Mucosa of descending colon (tissue), 3 donors: Measurements from ENCODE around the gene DOCK10. TPM values are rescaled to one million over a fixed set of nuclear protein-coding genes. Genes with fewer than 3 reads are reported as not detected.

ENCODE experiments used
- ATAC-seq: fragments of 200-7000 bp; cut with Tn5 transposase; one replicate; pipeline ENCODE4 v1.9.1; 2020; ENCODE audit warnings: mild to moderate bottlenecking, moderate library complexity
- DNase-seq, 3 donors: peaks; one replicate each; pipeline ENCODE4 v3.0.0-alpha.2; 2020
- H3K36me3 ChIP-seq: fragments of 200-600 bp; one replicate; pipeline ENCODE4 v1.8.0; 2021; ENCODE audit warnings: low read depth, mild to moderate bottlenecking
- H3K4me1 ChIP-seq: fragments of 200-600 bp; one replicate; pipeline ENCODE4 v1.8.0; 2021; ENCODE audit warnings: low read depth, mild to moderate bottlenecking
- H3K4me3 ChIP-seq: fragments of 200-600 bp; one replicate; pipeline ENCODE4 v1.8.0; 2021; ENCODE audit warnings: mild to moderate bottlenecking
- H3K9me3 ChIP-seq: fragments of 200-600 bp; one replicate; pipeline ENCODE4 v1.8.0; 2021; ENCODE audit warnings: mild to moderate bottlenecking
- intact Hi-C, 2 donors: fragments of 100-400 bp; cut with DNase I in 1 of 2; cut with micrococcal nuclease in 1 of 2; formaldehyde crosslinking; loops; one replicate each; pipeline versions ENCODE4 v1.11.0 to v1.11.1; 2022; cut with DNase I, micrococcal nuclease
- total RNA-seq, 3 donors: library from RNA; stranded (reverse); fragmentation: NEBNext Ultra II Directional in 2 of 3; extraction: Animal tissue kit (Norgen Biotek cat#: 25700) in 2 of 3; gene quantifications; one replicate each; pipeline versions ENCODE4 v1.2.1 to v1.2.4, GENCODE V29; 2021 to 2023
- TF ChIP-seq, protein P1 (sequence below): fragments of 200-600 bp; IDR thresholded peaks from one replicate; pipeline ENCODE4 v1.8.0; 2022; ENCODE audit warnings: antibody characterized with exemption, mild to moderate bottlenecking
- donor health status: DM: no; HTN: no; CAD: no; lungs with moderate emphysema.
- donor health status: DM: no; HTN: no; CAD: no.
- donor health status: DM: no; HTN: yes; CAD: no.

Gene DOCK10
- total RNA-seq, 3 donors from 2014 or later = 13.3 to 20.6 (median 14.7) TPM

DNA sequence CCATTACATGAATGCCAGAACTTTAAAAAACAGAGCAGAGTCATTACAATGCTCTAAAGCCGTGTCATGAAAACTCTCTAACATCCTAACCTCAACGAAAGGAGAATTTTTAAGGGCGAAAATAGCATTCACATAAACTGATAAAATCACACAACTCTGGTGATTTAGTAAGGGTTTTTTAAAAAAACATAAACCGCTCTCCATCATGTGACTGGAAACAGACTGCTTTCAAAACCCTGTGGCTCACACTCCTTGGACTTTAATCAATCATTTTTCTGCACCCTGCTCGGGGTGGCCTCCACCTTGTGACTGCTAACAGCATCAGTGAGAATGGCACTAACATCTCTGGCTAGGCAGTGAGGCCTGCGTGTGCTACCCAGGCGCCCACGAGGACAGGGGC, 12.1 kb downstream of the DOCK10 start:
- H3K9me3 ChIP-seq = no peaks in the 10 kb centered on the region
- ATAC-seq (no peak), DNase-seq (no peak)
- H3K4me3 ChIP-seq = no peak overlapping the region
- H3K4me1 ChIP-seq = peaks cover 10% of the 10 kb centered on the region
- intact Hi-C loops = no loop called here
- TF ChIP-seq, protein P1, sequence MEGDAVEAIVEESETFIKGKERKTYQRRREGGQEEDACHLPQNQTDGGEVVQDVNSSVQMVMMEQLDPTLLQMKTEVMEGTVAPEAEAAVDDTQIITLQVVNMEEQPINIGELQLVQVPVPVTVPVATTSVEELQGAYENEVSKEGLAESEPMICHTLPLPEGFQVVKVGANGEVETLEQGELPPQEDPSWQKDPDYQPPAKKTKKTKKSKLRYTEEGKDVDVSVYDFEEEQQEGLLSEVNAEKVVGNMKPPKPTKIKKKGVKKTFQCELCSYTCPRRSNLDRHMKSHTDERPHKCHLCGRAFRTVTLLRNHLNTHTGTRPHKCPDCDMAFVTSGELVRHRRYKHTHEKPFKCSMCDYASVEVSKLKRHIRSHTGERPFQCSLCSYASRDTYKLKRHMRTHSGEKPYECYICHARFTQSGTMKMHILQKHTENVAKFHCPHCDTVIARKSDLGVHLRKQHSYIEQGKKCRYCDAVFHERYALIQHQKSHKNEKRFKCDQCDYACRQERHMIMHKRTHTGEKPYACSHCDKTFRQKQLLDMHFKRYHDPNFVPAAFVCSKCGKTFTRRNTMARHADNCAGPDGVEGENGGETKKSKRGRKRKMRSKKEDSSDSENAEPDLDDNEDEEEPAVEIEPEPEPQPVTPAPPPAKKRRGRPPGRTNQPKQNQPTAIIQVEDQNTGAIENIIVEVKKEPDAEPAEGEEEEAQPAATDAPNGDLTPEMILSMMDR = no peak
- H3K36me3 ChIP-seq = no peaks in the 10 kb centered on the region

GRCh38 chr2:225028572-225028971, 13.7 kb downstream of the DOCK10 start:
- intact Hi-C loops = no loop called here
- Histone ChIP-seq H3K4me1 (peaks cover 10% of the 10 kb centered on the region), H3K9me3 (no peaks in the 10 kb centered on the region), H3K36me3 (no peaks in the 10 kb centered on the region), H3K4me3 (no peak overlapping the region)
- DNase-seq (no peak), ATAC-seq (peak; percentile 34)
- TF ChIP-seq, protein P1 = no peak

DNA sequence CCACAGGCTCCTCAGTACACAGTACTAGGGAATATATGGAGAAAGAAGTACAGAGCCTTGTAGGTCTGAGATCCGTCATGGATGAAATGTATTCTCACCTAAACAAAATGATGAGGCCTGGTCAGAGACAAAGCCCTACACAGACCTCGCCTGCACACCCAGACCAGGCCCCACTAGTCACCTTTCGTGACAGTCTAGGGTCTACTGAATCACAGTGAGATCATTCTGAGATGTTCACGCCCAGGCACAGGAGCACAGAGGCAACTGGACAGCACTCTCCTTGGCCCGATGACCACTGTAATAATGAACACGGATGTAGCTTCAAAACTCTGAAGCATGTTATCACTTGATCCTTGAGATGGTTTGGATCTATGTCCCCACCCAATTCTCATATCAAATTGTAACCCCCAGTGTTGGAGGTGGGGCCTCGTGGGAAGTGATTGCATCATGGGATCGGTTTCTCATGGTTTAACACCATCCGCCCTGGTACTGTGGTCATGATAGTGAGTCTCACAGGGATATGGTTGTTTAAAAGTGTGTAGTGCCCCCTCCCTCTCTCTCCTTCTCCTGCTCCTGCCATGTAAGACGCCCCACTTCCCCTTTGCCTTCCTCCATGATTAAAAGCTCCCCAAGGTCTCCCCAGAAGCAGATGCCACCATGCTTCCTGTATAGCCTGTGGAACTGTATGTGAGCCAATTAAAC, 15.1 kb downstream of the DOCK10 start:
- Histone ChIP-seq H3K36me3 (no peaks in the 10 kb centered on the region), H3K9me3 (no peaks in the 10 kb centered on the region), H3K4me3 (no peak overlapping the region), H3K4me1 (peaks cover 6% of the 10 kb centered on the region)
- TF ChIP-seq, protein P1 = no peak
- DNase-seq (no peak), ATAC-seq (no peak)
- intact Hi-C loops = no loop called here

DNA sequence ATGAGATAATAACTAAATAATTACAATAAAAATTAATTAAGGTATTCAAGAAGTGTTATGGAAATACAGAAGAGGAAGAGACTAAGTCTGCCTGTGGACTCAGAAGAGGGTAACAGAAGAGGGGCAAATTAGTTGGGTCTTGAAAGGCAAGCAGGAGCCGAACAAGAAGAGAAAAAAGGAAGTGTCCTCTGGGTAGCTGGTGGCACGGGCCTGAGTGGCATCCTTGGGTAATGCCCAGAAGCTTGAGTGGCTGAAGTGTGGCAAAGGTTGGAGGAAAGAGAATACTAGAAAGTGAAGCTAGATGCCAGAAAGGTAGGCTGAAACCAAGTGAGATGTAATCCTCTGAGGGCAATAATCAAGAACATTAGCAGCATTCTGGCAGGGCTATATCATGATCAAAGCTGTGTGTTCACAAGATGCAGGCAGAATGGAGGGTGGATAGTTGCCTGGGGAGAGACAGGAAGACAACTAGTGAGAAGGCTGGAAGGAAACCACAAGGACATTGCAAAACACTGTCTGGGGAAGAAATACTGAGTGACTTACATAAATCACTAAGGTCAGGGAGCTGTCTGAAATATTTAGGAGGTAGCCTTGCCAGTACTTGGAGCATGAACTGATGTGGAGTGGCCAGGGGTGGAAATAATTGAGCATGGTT, 16.2 kb downstream of the DOCK10 start:
- Histone ChIP-seq H3K36me3 (no peaks in the 10 kb centered on the region), H3K4me3 (no peak overlapping the region), H3K9me3 (no peaks in the 10 kb centered on the region), H3K4me1 (peaks cover 3% of the 10 kb centered on the region)
- TF ChIP-seq, protein P1 = no peak
- ATAC-seq (peak; percentile 37), DNase-seq (no peak)
- intact Hi-C loops = no loop called here

DNA sequence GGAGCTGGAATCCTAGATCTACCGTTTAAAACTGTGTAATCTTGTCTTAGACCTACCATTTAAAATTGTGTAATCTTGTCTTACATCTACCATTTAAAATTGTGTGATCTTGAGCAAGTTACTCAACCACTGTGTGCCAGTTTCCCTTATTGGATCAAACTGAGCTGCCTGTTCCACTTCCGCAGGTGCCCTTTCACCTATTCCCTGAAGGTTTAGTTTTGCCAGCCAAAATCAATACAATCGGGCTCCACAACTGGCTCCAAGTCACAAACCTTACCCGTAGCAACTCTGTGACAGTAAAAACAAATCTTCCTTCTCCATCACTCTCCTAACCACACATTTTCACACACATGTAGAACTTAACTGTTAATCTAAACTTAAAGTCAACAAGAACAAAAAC, 20.1 kb downstream of the DOCK10 start:
- Histone ChIP-seq H3K4me3 (no peak overlapping the region), H3K36me3 (no peaks in the 10 kb centered on the region), H3K9me3 (no peaks in the 10 kb centered on the region), H3K4me1 (peaks cover 8% of the 10 kb centered on the region)
- peak in 1 of 3 donors; percentile 50 for DNase-seq
- ATAC-seq = peak; percentile 79
- intact Hi-C loops = no loop called here
- TF ChIP-seq, protein P1 = no peak
